ENCODE measurements around the gene ZNF343. TPM values are rescaled to one million over a fixed set of nuclear protein-coding genes. Genes with fewer than 3 reads are reported as not detected.

Gene ZNF343
- polyA plus RNA-seq, 1 donor from 2014 or later = 8.5 TPM

DNA sequence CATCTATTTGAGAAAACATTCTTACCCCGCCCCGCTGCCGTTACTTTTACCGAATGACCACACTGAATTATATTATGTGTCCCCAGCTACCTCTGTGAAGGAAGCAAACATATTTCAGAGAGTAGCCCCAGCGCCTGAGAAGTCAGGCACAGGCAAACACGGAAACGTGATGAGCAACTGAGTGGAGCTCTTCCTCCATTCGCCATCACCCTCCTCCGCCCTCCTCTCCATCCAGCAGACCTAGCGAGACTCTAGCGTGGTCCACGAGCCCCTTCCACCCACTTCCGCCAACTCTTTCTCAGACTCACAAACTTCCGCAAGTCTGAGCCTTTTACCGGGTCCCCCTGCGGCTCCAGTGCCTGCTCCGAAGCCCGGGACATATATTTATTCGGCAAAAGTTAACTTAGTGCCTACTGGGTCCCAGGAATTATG, 38.7 kb downstream of the ZNF343 start:
- Mint-ChIP-seq H3K4me3 (peak overlapping the region; percentile 98 to 99 (median 98)), H3K9me3 (no peaks in the 10 kb centered on the region), H3K27me3 (no peaks in the 10 kb centered on the region), H3K36me3 (peaks cover 13% of the 10 kb centered on the region), H3K27ac (peak overlapping the region; percentile 97 to 99 (median 99)), H3K4me1 (peaks cover 19 to 29% (median 28%) of the 10 kb centered on the region in 3 donors)

- H3K36me3 Mint-ChIP-seq = peaks cover 13% of the 10 kb centered on the region
- no peaks in the 10 kb centered on the region for H3K9me3 Mint-ChIP-seq
Measured at GRCh38 chr20:2468581-2469407, 39.9 kb downstream of the ZNF343 start.

GRCh38 chr20:2467412-2467811, 41.3 kb downstream of the ZNF343 start:
- Mint-ChIP-seq H3K9me3 (no peaks in the 10 kb centered on the region), H3K27me3 (no peaks in the 10 kb centered on the region), H3K4me1 (peaks cover 19 to 29% (median 28%) of the 10 kb centered on the region in 3 donors), H3K4me3 (peak overlapping the region in 1 of 4 donors; percentile 76), H3K36me3 (peaks cover 14% of the 10 kb centered on the region), H3K27ac (peak overlapping the region in 2 of 3 donors; percentile 47 to 71)

More at GRCh38 chr20:2468581-2469407, 39.9 kb downstream of the ZNF343 start:
- peaks cover 19 to 29% (median 28%) of the 10 kb centered on the region in 3 donors for H3K4me1 Mint-ChIP-seq
- H3K4me3 Mint-ChIP-seq = peak overlapping the region; percentile 60 to 85 (median 80)
- no peaks in the 10 kb centered on the region for H3K27me3 Mint-ChIP-seq
- peak overlapping the region in 2 of 3 donors; percentile 47 to 88 for H3K27ac Mint-ChIP-seq

GRCh38 chr20:2465100-2465499, 43.6 kb downstream of the ZNF343 start:
- Mint-ChIP-seq H3K27ac (peak overlapping the region in 1 of 3 donors; percentile 78), H3K4me1 (peaks cover 14 to 23% (median 22%) of the 10 kb centered on the region in 3 donors), H3K9me3 (no peaks in the 10 kb centered on the region), H3K36me3 (peaks cover 14% of the 10 kb centered on the region), H3K27me3 (no peaks in the 10 kb centered on the region), H3K4me3 (peak overlapping the region in 1 of 4 donors; percentile 73)

DNA sequence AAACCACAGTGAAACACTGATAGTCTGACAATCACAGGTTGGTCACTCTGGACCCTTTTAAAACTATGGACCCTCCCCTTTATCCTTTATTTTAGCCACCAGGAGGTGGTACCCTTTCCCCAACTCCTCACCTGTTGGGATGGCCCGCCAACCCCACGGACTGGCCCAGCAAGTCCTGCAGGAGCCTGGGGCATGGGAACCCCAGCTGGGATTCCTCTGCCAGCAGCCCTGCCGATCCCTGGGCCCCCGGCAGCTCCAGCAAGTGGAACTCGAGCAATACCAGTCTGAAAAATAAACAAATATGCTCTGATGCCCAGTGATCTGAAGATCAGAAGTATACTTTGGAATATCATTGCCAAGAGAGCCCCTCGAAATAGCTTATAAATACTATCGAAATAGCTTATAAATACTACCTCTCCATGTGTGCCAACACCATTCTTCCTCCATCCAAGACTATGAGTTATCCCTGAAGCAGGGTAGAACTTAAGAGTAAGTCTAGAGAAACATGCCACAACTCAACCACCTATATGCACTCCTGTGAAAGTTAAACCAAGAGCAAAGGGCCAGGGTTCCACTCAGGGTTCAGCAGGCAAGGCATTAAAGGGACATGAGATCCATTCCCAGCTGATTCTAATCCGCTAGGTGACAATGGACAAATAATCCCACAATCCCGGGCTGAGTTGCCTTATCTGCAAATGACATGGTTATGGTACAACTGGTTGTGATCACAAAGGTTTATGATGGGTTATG, 44.9 kb downstream of the ZNF343 start:
- Mint-ChIP-seq H3K27me3 (no peaks in the 10 kb centered on the region), H3K4me3 (no peak overlapping the region), H3K4me1 (peaks cover 5 to 16% (median 14%) of the 10 kb centered on the region in 3 donors), H3K27ac (peak overlapping the region in 1 of 3 donors; percentile 65), H3K9me3 (no peaks in the 10 kb centered on the region), H3K36me3 (peaks cover 15% of the 10 kb centered on the region)

DNA sequence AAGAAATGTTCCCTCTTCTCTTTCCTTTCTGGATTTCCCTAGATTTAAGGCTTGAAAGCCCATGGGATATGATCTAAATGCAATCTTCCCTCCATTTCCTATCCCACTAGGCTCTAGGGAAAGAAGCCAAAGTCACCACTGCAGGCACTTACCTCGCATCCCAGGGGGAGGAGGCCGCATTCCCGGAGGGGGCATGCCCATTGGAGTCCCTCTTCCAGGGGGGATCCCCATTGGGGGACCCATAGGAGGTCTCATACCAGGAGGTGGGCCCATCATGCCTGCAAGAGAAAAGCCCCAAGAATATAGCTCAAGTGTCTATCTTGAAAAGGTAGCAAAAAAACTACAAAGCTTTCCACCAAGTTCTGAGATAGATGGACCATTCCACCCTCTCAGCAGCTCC, 46.2 kb downstream of the ZNF343 start:
- Mint-ChIP-seq H3K4me3 (no peak overlapping the region), H3K36me3 (peaks cover 18% of the 10 kb centered on the region), H3K4me1 (peaks cover 0 to 7% (median 2%) of the 10 kb centered on the region in 3 donors), H3K27ac (no peak overlapping the region), H3K9me3 (no peaks in the 10 kb centered on the region), H3K27me3 (no peaks in the 10 kb centered on the region)

GRCh38 chr20:2460752-2461424, 47.8 kb downstream of the ZNF343 start:
- H3K27me3 Mint-ChIP-seq = no peaks in the 10 kb centered on the region
- peak overlapping the region in 1 of 3 donors; percentile 23 for H3K27ac Mint-ChIP-seq
- H3K9me3 Mint-ChIP-seq = no peaks in the 10 kb centered on the region
- peak overlapping the region in 1 of 4 donors; percentile 13 for H3K4me3 Mint-ChIP-seq
- H3K4me1 Mint-ChIP-seq = peaks cover 0 to 8% (median 0%) of the 10 kb centered on the region in 3 donors
- H3K36me3 Mint-ChIP-seq = peaks cover 15% of the 10 kb centered on the region

GRCh38 chr20:2459981-2460751, 48.5 kb downstream of the ZNF343 start:
- Mint-ChIP-seq H3K36me3 (peaks cover 8% of the 10 kb centered on the region), H3K4me1 (peaks cover 0 to 4% (median 0%) of the 10 kb centered on the region in 3 donors), H3K27me3 (no peaks in the 10 kb centered on the region), H3K9me3 (no peaks in the 10 kb centered on the region), H3K4me3 (peak overlapping the region in 1 of 4 donors; percentile 13), H3K27ac (peak overlapping the region in 1 of 3 donors; percentile 35)

DNA sequence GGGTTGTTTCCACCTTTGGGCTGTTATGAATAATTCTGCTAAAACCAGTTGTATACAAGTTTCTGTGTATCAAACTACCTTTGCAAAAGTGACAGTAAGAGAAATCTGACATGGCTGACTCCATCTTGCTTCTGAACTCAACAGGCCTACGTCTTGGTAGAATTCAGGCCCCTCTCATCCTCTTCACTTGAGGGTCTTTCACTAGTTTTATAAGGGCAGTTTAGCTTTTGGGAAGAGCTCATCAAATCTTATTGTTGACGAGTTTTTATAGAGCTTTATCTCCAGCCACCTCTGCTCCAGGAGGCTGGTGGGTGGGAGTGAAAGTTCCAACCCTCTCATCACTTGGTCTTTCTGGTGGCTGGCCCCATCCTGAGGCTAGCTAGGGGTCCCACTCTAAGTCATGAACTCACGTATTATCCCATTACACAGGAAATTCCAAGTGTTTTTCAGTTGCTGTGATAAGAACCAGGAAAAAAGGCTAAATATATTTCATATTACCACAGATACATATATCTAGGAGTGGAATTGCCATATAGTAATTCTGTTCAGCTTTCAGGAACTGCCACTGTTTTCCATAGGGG, 49.7 kb downstream of the ZNF343 start:
- Mint-ChIP-seq H3K4me3 (no peak overlapping the region), H3K9me3 (no peaks in the 10 kb centered on the region), H3K27ac (no peak overlapping the region), H3K36me3 (peaks cover 7% of the 10 kb centered on the region), H3K27me3 (no peaks in the 10 kb centered on the region), H3K4me1 (peaks cover 0 to 4% (median 0%) of the 10 kb centered on the region in 3 donors)

DNA sequence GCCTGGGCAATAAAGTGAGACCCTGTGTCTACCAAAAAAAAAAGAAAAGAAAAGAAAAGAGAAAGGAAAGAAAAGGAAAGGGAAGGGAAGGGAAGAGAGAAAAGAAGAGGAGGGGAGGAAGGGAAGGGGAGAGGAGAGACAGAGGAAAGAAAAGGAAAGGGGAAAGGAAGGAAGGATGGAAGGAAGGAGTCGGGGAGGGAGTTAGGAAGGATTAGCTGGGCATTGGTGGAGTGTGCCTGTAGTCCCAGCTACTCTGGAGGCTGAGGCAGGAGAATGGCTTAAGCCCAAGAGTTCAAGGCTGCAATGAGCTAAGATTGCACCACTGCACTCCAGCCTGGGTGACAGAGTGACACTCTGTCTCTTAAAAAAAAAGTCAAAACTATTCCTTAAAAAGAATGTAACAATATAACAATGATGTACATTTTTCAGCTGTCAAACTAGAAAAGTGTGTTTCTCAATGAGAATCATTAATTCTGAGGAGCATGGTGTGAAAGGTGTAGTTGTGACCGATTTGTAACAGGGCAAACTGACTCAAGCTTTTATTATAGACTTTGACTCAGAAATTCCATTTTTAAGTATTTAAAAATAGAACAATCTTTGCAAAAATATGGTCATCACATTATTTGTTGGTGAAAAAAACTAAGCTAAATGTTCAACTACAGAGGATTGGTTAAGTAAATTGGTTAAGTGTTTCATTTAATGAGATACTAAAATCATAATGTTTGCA, 52.8 kb downstream of the ZNF343 start:
- H3K27ac Mint-ChIP-seq = no peak overlapping the region
- H3K4me3 Mint-ChIP-seq = no peak overlapping the region
- H3K36me3 Mint-ChIP-seq = peaks cover 8% of the 10 kb centered on the region
- H3K4me1 Mint-ChIP-seq = peaks cover 0 to 4% (median 0%) of the 10 kb centered on the region in 3 donors
- H3K27me3 Mint-ChIP-seq = no peaks in the 10 kb centered on the region
- no peaks in the 10 kb centered on the region for H3K9me3 Mint-ChIP-seq

DNA sequence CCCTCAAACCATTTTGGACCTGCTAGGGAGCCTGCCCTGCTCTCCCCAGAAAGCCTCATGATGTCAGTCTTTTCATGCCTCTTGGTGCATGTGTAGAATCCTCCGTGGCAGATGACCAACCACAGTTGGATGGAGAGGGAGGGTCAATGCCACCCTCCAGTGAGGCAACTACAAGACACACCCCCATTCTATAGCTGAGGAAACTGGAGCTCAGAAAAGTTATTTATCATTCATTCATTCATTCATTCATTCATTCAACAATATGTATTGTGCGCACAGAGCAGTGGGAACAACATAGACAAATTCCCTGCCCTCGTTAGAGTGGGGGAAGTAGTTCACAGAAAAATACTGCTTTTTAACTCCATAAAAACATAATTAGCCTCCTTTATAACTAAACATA, 54.9 kb downstream of the ZNF343 start:
- Mint-ChIP-seq H3K36me3 (peaks cover 6% of the 10 kb centered on the region), H3K4me1 (peaks cover 0 to 4% (median 0%) of the 10 kb centered on the region in 3 donors), H3K27ac (no peak overlapping the region), H3K4me3 (no peak overlapping the region), H3K27me3 (no peaks in the 10 kb centered on the region), H3K9me3 (no peaks in the 10 kb centered on the region)

- H3K4me3 Mint-ChIP-seq = no peak overlapping the region
Measured at GRCh38 chr20:2451939-2452732, 56.6 kb downstream of the ZNF343 start.

DNA sequence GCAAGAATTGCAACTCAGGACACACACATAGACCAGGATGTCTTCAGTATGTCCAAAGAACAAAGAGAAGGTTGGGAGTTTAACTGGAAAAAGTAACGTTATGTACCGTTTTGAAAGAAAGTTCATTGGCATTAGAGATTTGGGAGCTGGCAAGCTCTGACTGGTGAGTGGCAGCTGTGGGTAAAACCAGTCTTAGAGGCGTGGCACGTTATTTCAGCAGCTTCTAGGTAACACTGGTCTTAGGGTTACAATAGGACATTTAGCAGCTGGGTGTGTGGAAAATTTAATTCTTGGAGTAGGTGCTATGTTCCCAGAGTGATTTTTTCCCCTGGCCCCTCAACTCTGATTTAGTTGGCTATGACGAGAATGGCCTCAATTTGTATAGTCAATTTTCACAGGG, 57.3 kb downstream of the ZNF343 start:
- no peaks in the 10 kb centered on the region for H3K9me3 Mint-ChIP-seq
- H3K27ac Mint-ChIP-seq = no peak overlapping the region
- H3K36me3 Mint-ChIP-seq = peaks cover 3% of the 10 kb centered on the region
- no peaks in the 10 kb centered on the region for H3K27me3 Mint-ChIP-seq
- no peaks in the 10 kb centered on the region for H3K4me1 Mint-ChIP-seq
- H3K4me3 Mint-ChIP-seq = no peak overlapping the region

More at GRCh38 chr20:2451939-2452732, 56.6 kb downstream of the ZNF343 start:
- H3K27ac Mint-ChIP-seq = no peak overlapping the region
- no peaks in the 10 kb centered on the region for H3K9me3 Mint-ChIP-seq
- no peaks in the 10 kb centered on the region for H3K27me3 Mint-ChIP-seq
- H3K36me3 Mint-ChIP-seq = peaks cover 3% of the 10 kb centered on the region
- H3K4me1 Mint-ChIP-seq = peaks cover 0 to 4% (median 0%) of the 10 kb centered on the region in 3 donors
